GM06990 (cell line): ENCODE measurements around the gene MGAT3.

ENCODE experiments used
- DNase-seq: peaks from one replicate; pipeline ENCODE4 v3.0.0-alpha.2; 2011; ENCODE audit not compliant: insufficient read length; ENCODE audit errors: extremely low read depth
- H3K27me3 ChIP-seq: replicated peaks from 2 replicates; pipeline ENCODE4 v1.6.0; 2011; ENCODE audit warnings: low read length; ENCODE audit not compliant: control insufficient read depth, insufficient read depth
- H3K36me3 ChIP-seq: 2 replicates; pipeline ENCODE4 v1.5.1; 2011; ENCODE audit warnings: low read length; ENCODE audit not compliant: control insufficient read depth, insufficient read depth
- H3K4me3 ChIP-seq: replicated peaks from 2 replicates; pipeline ENCODE4 v1.5.1; 2011; ENCODE audit warnings: low read depth, mild to moderate bottlenecking, control low read depth, low read length
- CTCF ChIP-seq: IDR thresholded peaks from 2 replicates; pipeline ENCODE4 v1.5.1; 2011; ENCODE audit warnings: low read length, control low read depth, mild to moderate bottlenecking, inconsistent platforms; ENCODE audit not compliant: insufficient read depth, poor library complexity, severe bottlenecking

MGAT3 gene

DNA sequence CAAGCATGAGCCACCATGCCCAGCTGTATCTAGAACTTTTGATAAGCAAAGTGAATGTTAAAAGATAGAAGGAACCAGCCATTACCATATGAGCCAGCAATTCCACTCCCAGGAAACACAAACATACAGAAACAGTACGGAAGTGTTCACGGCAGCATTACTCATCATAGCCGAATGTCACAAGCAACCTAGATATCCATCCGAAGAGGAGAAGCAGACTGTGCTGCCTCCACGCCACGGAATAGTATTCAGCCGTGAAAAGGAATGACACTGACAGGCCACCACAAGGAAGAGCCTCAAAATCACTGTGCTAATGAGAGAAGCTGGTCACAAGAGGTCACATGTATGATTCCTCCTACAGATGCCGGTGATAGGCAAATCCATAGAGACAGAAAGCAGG is 17.6 kb upstream of the MGAT3 start:
- H3K4me3 ChIP-seq = no peak overlapping the region
- no peaks in the 10 kb centered on the region for H3K27me3 ChIP-seq
- no peaks in the 10 kb centered on the region; the same call in 1 of the 2 replicates for H3K36me3 ChIP-seq
- DNase-seq = no peak
- no peak for TF ChIP-seq CTCF

DNA sequence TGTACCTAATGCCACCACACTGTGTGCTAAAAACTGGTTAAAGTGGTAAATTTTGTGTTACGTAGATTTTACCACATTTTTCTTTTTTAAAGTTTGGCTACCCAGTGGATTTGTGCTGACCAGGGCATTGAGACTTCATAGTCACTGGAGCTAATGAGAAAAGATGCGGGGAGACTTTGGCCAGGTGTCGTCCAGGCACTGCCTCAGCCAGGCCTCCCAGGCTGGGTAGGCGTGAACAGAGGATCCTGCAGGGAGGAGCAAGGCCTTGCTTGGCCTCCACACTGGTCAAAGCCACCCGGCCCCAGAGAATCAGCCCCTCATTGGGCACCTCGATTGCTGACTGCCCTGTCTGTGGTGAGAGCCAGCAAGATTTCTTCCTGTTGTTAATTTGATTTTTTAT is 13.4 kb upstream of the MGAT3 start:
- no peak for TF ChIP-seq CTCF
- DNase-seq = no peak
- no peaks in the 10 kb centered on the region for H3K27me3 ChIP-seq

GRCh38 chr22:39444247-39444800 is 12.5 kb upstream of the MGAT3 start:
- no peak for DNase-seq
- Histone ChIP-seq H3K4me3 (no peak overlapping the region), H3K27me3 (no peaks in the 10 kb centered on the region), H3K36me3 (no peaks in the 10 kb centered on the region)
- no peak for TF ChIP-seq CTCF

More for the DNA sequence above, 13.4 kb upstream of the MGAT3 start:
- no peak overlapping the region for H3K4me3 ChIP-seq
- no peaks in the 10 kb centered on the region for H3K36me3 ChIP-seq

DNA sequence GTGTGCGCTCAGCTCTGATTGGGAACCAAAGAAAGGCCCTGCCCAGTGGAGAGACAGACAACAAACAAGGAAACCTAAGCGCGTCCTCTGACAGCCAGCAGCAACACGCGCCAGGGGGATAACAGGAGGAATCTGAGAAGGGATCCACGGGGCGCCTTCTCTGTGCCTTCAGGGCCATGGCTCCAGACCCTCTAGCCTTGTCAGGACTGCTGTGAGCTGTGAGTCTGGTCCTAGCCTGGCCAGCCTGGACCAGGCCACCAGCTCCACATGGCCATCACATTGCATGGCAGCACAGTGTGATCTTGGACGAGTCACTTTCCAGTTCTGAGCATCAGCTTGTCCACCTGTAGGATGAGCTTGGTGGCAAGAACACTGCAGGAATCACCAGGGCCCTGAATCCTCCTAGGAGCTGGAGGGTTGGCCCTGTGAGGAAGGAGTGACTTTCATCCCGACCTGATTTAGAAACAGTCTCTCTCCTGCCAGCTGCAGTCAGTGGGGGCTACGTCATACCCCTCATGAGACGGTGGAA is 11.8 kb upstream of the MGAT3 start:
- Histone ChIP-seq H3K36me3 (no peaks in the 10 kb centered on the region), H3K4me3 (no peak overlapping the region), H3K27me3 (no peaks in the 10 kb centered on the region)
- TF ChIP-seq CTCF = no peak
- DNase-seq = no peak

DNA sequence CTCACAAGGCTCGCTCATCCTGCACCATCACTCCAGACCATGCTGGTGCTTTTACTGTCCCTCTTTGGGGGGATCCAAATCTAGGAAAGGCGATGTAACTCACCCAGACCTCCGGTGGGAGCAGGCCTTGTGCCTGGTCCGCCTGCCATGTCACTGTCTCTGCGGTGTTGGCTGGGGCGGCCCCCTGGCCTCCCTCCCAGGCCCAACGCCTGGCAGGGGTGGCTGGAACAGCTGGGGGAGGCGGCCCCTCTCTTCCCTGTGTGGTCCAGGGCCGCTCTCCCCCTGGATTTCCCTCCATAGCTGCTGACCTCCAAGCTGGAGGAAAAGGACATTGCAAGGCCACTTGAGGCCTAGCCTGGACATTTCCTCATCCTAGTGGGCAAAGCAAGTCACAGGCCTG is 11.1 kb upstream of the MGAT3 start:
- Histone ChIP-seq H3K27me3 (no peaks in the 10 kb centered on the region), H3K4me3 (no peak overlapping the region), H3K36me3 (peaks cover 3% of the 10 kb centered on the region)
- no peak for DNase-seq
- TF ChIP-seq CTCF = no peak
